ENCODE data around the gene CDH4. TPM values are rescaled to one million over a fixed set of nuclear protein-coding genes. Genes with fewer than 3 reads are reported as not detected.
A peak's percentile ranks its signal among the peaks of the same experiment; 100 is the strongest.

CDH4 gene
- total RNA-seq, 2 experiments from 2014 or later = not detected

- Histone ChIP-seq H3K9me2 (ENCODE audit: insufficient read depth, low read length) (no peaks in the 10 kb centered on the region), H3K4me3 (ENCODE audit: low read depth, low read length, poor library complexity, severe bottlenecking) (no peak overlapping the region), H2AFZ (ENCODE audit: low read length) (no peak overlapping the region), H3K27ac (ENCODE audit: low read depth, low read length, poor library complexity, severe bottlenecking) (no peak overlapping the region), H3K79me2 (ENCODE audit: insufficient read depth, low read depth, low read length) (no peaks in the 10 kb centered on the region), H4K20me1 (ENCODE audit: insufficient read depth, low read length) (no peaks in the 10 kb centered on the region), H3K9me3 (ENCODE audit: low read length) (no peaks in the 10 kb centered on the region), H3K4me2 (ENCODE audit: low read length) (no peak overlapping the region), H3K4me1 (ENCODE audit: insufficient read depth, low read length, poor library complexity, severe bottlenecking) (peaks cover 4% of the 10 kb centered on the region), H3K36me3 (ENCODE audit: insufficient read depth, low read length) (no peaks in the 10 kb centered on the region)
- ChIA-PET CTCF (ENCODE audit: unreplicated experiment) (no interaction called here), POLR2A (no interaction called here)
- intact Hi-C loops (cut with micrococcal nuclease; ENCODE audit: unreplicated experiment) = no loop called here
- no TSS peak for BruUV-seq (replicated peaks)
- TF ChIP-seq CTCF (conservative IDR thresholded peaks at IDR 0.05; ENCODE audit: low read length) (no peak), EZH2phosphoT487 (IDR thresholded peaks at IDR 0.05; ENCODE audit: borderline replicate concordance, low read depth, low read length) (no peak)
- DNase-seq (ENCODE audit: low spot score) = no peak
Observed at GRCh38 chr20:61895686-61896057, 643.6 kb downstream of the CDH4 start.

- Histone ChIP-seq H3K79me2 (ENCODE audit: insufficient read depth, low read depth, low read length) (no peaks in the 10 kb centered on the region), H3K4me3 (ENCODE audit: low read depth, low read length, poor library complexity, severe bottlenecking) (no peak overlapping the region), H3K36me3 (ENCODE audit: insufficient read depth, low read length) (no peaks in the 10 kb centered on the region), H3K9me3 (ENCODE audit: low read length) (no peaks in the 10 kb centered on the region), H2AFZ (ENCODE audit: low read length) (no peak overlapping the region), H3K4me2 (ENCODE audit: low read length) (no peak overlapping the region), H3K4me1 (ENCODE audit: insufficient read depth, low read length, poor library complexity, severe bottlenecking) (peaks cover 4% of the 10 kb centered on the region), H4K20me1 (ENCODE audit: insufficient read depth, low read length) (no peaks in the 10 kb centered on the region), H3K27ac (ENCODE audit: low read depth, low read length, poor library complexity, severe bottlenecking) (no peak overlapping the region), H3K9me2 (ENCODE audit: insufficient read depth, low read length) (no peaks in the 10 kb centered on the region)
- BruUV-seq (replicated peaks) = no TSS peak
- peak; percentile 83 for TF ChIP-seq CTCF (conservative IDR thresholded peaks at IDR 0.05; ENCODE audit: low read length)
- TF ChIP-seq EZH2phosphoT487 (IDR thresholded peaks at IDR 0.05; ENCODE audit: borderline replicate concordance, low read depth, low read length) = no peak
- DNase-seq (ENCODE audit: low spot score) = peak; percentile 50
- ChIA-PET CTCF (ENCODE audit: unreplicated experiment) (no interaction called here), POLR2A (no interaction called here)
- intact Hi-C loops (cut with micrococcal nuclease; ENCODE audit: unreplicated experiment) = no loop called here
Observed at GRCh38 chr20:61896058-61896961, 644.2 kb downstream of the CDH4 start.

All from OCI-LY7 (cell line).